ENCODE measurements around the gene PRUNE2. TPM values are rescaled to one million over a fixed set of nuclear protein-coding genes. Genes with fewer than 3 reads are reported as not detected.

The PRUNE2 gene
- total RNA-seq, 4 donors from 2014 or later = 67.6 to 105 (median 95.6) TPM

- Histone ChIP-seq H3K4me1 (peaks cover 0 to 3% (median 0%) of the 10 kb centered on the region in 4 donors), H3K9me3 (no peaks in the 10 kb centered on the region), H3K4me3 (no peak overlapping the region), H3K27me3 (no peaks in the 10 kb centered on the region), H3K27ac (peak overlapping the region; percentile 29 to 80 (median 52)), H3K36me3 (no peaks in the 10 kb centered on the region)
- DNase-seq = no peak
- no peak for TF ChIP-seq EP300 (IDR thresholded peaks at IDR 0.05; ENCODE audit: low read depth)
- TF ChIP-seq CTCF (IDR thresholded peaks at IDR 0.05) = no peak
- TF ChIP-seq POLR2A (IDR thresholded peaks at IDR 0.05) = no peak
- no peak for TF ChIP-seq POLR2AphosphoS5 (IDR thresholded peaks at IDR 0.05)
- in situ Hi-C loops (cut with MboI; ENCODE audit: low pct_ligation_motif_present in 1 of 4, low pct_unique_long_range_greater_than_20kb in 1 of 4, low sequenced_read_pairs in 3 of 4) = no loop called here
- intact Hi-C loops (cut with DNase I; ENCODE audit: low total_unique reads) = no loop called here
- WGBS, 2 donors (ENCODE audit: low coverage in 1 of 2) = 30 to 50% methylated on average over 3 to 9 of the region's 9 CpGs
These were observed 78.4 kb downstream of the PRUNE2 start for GRCh38 chr9:76827296-76828080.

GRCh38 chr9:76820431-76820830 lies 85.5 kb downstream of the PRUNE2 start:
- intact Hi-C loops (cut with DNase I; ENCODE audit: low total_unique reads) = no loop called here
- Histone ChIP-seq H3K27ac (peak overlapping the region; percentile 70 to 84 (median 73)), H3K4me3 (no peak overlapping the region), H3K27me3 (no peaks in the 10 kb centered on the region), H3K36me3 (no peaks in the 10 kb centered on the region), H3K4me1 (peaks cover 0 to 17% (median 3%) of the 10 kb centered on the region in 4 donors), H3K9me3 (no peaks in the 10 kb centered on the region)
- in situ Hi-C loops (cut with MboI; ENCODE audit: low pct_ligation_motif_present in 1 of 4, low pct_unique_long_range_greater_than_20kb in 1 of 4, low sequenced_read_pairs in 3 of 4) = no loop called here
- WGBS, 2 donors (ENCODE audit: low coverage in 1 of 2) = 82 to 86% methylated on average over 6 of the region's 6 CpGs
- no peak for TF ChIP-seq POLR2A (IDR thresholded peaks at IDR 0.05)
- TF ChIP-seq CTCF (IDR thresholded peaks at IDR 0.05) = no peak
- TF ChIP-seq POLR2AphosphoS5 (IDR thresholded peaks at IDR 0.05) = no peak
- TF ChIP-seq EP300 (IDR thresholded peaks at IDR 0.05; ENCODE audit: low read depth) = no peak
- no peak for DNase-seq

GRCh38 chr9:76818271-76818670 lies 87.6 kb downstream of the PRUNE2 start:
- in situ Hi-C loops (cut with MboI; ENCODE audit: low pct_ligation_motif_present in 1 of 4, low pct_unique_long_range_greater_than_20kb in 1 of 4, low sequenced_read_pairs in 3 of 4) (no loop called here), intact Hi-C loops (cut with DNase I; ENCODE audit: low total_unique reads) (loop anchor here (5.0 kb wide), 1 partner anchor 84 kb away; no protein-coding TSS in a partner anchor)
- H3K36me3 ChIP-seq = no peaks in the 10 kb centered on the region
- H3K27me3 ChIP-seq = no peaks in the 10 kb centered on the region
- TF ChIP-seq CTCF (IDR thresholded peaks at IDR 0.05) = no peak
- TF ChIP-seq EP300 (IDR thresholded peaks at IDR 0.05; ENCODE audit: low read depth) = peak; percentile 32
- peak; percentile 53 to 64 (median 54) for TF ChIP-seq POLR2AphosphoS5 (IDR thresholded peaks at IDR 0.05)
- no peak for TF ChIP-seq POLR2A (IDR thresholded peaks at IDR 0.05)
- H3K9me3 ChIP-seq = no peaks in the 10 kb centered on the region
- H3K27ac ChIP-seq = peak overlapping the region; percentile 70 to 84 (median 73)
- WGBS, 2 donors (ENCODE audit: low coverage in 1 of 2) = 36 to 50% methylated on average over 3 to 4 of the region's 4 CpGs
- peak; percentile 69 for DNase-seq
- H3K4me3 ChIP-seq = no peak overlapping the region
- H3K4me1 ChIP-seq = peaks cover 0 to 17% (median 3%) of the 10 kb centered on the region in 4 donors

- Histone ChIP-seq H3K36me3 (no peaks in the 10 kb centered on the region), H3K4me1 (peaks cover 0 to 17% (median 3%) of the 10 kb centered on the region in 4 donors), H3K27me3 (no peaks in the 10 kb centered on the region), H3K27ac (peak overlapping the region; percentile 70 to 84 (median 73)), H3K4me3 (no peak overlapping the region), H3K9me3 (no peaks in the 10 kb centered on the region)
- 80 to 93% methylated on average over 1 of the region's 1 CpG for WGBS, 2 donors (ENCODE audit: low coverage in 1 of 2)
- intact Hi-C loops (cut with DNase I; ENCODE audit: low total_unique reads) (loop anchor here (5.0 kb wide), 1 partner anchor 85 kb away; no protein-coding TSS in a partner anchor), in situ Hi-C loops (cut with MboI; ENCODE audit: low pct_ligation_motif_present in 1 of 4, low pct_unique_long_range_greater_than_20kb in 1 of 4, low sequenced_read_pairs in 3 of 4) (no loop called here)
- TF ChIP-seq EP300 (IDR thresholded peaks at IDR 0.05; ENCODE audit: low read depth) (no peak), POLR2A (IDR thresholded peaks at IDR 0.05) (no peak), POLR2AphosphoS5 (IDR thresholded peaks at IDR 0.05) (no peak), CTCF (IDR thresholded peaks at IDR 0.05) (no peak)
- no peak for DNase-seq
These were observed 88.4 kb downstream of the PRUNE2 start for GRCh38 chr9:76817489-76817888.

All from transverse colon (tissue), 4 donors.